Measurements from ENCODE around the gene TMEM254.
"Not testable (repeated sequence)": the region's sequence is repeated elsewhere in the genome, so short reads cannot be mapped to it uniquely, and the experiment has no call there.

DNA sequence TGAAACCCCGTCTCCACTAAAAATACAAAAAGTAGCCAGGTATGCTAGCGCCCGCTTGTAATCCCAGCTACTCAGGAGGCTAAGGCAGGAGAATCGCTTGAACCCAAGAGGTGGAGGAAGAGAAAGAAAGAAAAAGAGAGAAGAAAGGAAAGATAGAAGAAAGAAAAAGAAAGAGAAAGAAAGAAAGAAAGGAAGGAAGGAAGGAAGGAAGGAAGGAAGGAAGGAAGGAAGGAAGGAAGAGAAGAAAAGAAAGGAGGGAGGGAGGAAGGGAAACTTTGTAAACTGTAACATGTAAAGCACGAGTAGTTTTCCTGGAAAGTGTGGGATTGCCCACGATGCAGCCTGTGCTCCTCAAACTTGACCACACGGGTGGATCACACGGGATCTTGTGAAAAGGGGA, 20.8 kb downstream of the TMEM254 start:
- not testable (repeated sequence) for TF ChIP-seq CTCF (conservative IDR thresholded peaks at IDR 0.05; ENCODE audit: low read length); EZH2phosphoT487 (IDR thresholded peaks at IDR 0.05; ENCODE audit: borderline replicate concordance)
